Activated CD8-positive, alpha-beta memory T cell treated with anti-CD3 and anti-CD28 coated beads, Interleukin-2, amount 50 U/mL, for 4 hours (primary cell): Measurements from ENCODE around the gene ZNF670.

Experiments used
- DNase-seq: peaks from one replicate; pipeline ENCODE4 v3.0.0-alpha.2; 2020

ZNF670 gene

GRCh38 chr1:247103859-247104591 is 25.4 kb upstream of the ZNF670 start, which contains the start of gene ZNF669:
Gene ZNF669 (minus strand): TSS chr1:247104356. CDS start chr1:247104199, 157 bp downstream.
- DNase-seq = peak; percentile 88

- no peak for DNase-seq
Observed at GRCh38 chr1:247102381-247102780, 23.8 kb upstream of the ZNF670 start.

- DNase-seq = no peak
Observed at GRCh38 chr1:247100676-247101279, 22.2 kb upstream of the ZNF670 start.

GRCh38 chr1:247096958-247097357 is 18.3 kb upstream of the ZNF670 start:
- DNase-seq = no peak

GRCh38 chr1:247096544-247096943 is 17.9 kb upstream of the ZNF670 start:
- no peak for DNase-seq

- DNase-seq = no peak
Observed at GRCh38 chr1:247096112-247096511, 17.5 kb upstream of the ZNF670 start.

GRCh38 chr1:247090455-247090854 is 11.8 kb upstream of the ZNF670 start:
- DNase-seq = no peak

GRCh38 chr1:247089616-247090375 is 11.2 kb upstream of the ZNF670 start:
- no peak for DNase-seq

- DNase-seq = no peak
Observed at GRCh38 chr1:247088967-247089366, 10.4 kb upstream of the ZNF670 start.

GRCh38 chr1:247087256-247087655 is 8.6 kb upstream of the ZNF670 start:
- no peak for DNase-seq

- DNase-seq = no peak
Observed at GRCh38 chr1:247085310-247085709, 6.7 kb upstream of the ZNF670 start.

- DNase-seq = no peak
Observed at GRCh38 chr1:247084771-247085170, 6.2 kb upstream of the ZNF670 start.

GRCh38 chr1:247079141-247079874 is 697 bp upstream of the ZNF670 start:
- DNase-seq = no peak

GRCh38 chr1:247077876-247078257 is 744 bp downstream of the ZNF670 start:
- no peak for DNase-seq

GRCh38 chr1:247077213-247077612 is 1.4 kb downstream of the ZNF670 start:
- no peak for DNase-seq

- no peak for DNase-seq
Observed at GRCh38 chr1:247070645-247071044, 8.0 kb downstream of the ZNF670 start.

- DNase-seq = no peak
Observed at GRCh38 chr1:247064304-247064703, 14.3 kb downstream of the ZNF670 start.

GRCh38 chr1:247060771-247061170 is 17.8 kb downstream of the ZNF670 start:
- DNase-seq = no peak

- no peak for DNase-seq
Observed at GRCh38 chr1:247056071-247056470, 22.5 kb downstream of the ZNF670 start.

- no peak for DNase-seq
Observed at GRCh38 chr1:247054992-247055415, 23.6 kb downstream of the ZNF670 start.

GRCh38 chr1:247047702-247048101 is 30.9 kb downstream of the ZNF670 start:
- DNase-seq = no peak

GRCh38 chr1:247047260-247047659 is 31.4 kb downstream of the ZNF670 start:
- no peak for DNase-seq

- DNase-seq = no peak
Observed at GRCh38 chr1:247043406-247043805, 35.2 kb downstream of the ZNF670 start.
